GM12878 (cell line): ENCODE results near the gene CDK4. TPM values are rescaled to one million over a fixed set of nuclear protein-coding genes. Genes with fewer than 3 reads are reported as not detected.

ENCODE experiments used
- ATAC-seq: fragments of 200-7000 bp; cut with Tn5 transposase; 3 replicates; pipeline ENCODE4 v1.9.1; 2020; ENCODE audit warnings: mild to moderate bottlenecking, moderate library complexity
- BruUV-seq: library from RNA; stranded (reverse); fragments of 400-500 nt; replicated peaks from 2 replicates; lab custom pipeline; 2021; lab: Mats Ljungman, UMichigan
- CTCF ChIA-PET: fragments of 300-600 bp; sonication (Branson Sonifier 250); formaldehyde crosslinking; extraction: SDS; loops from one replicate; lab custom pipeline; 2021; ENCODE audit warnings: inconsistent platforms; lab: Yijun Ruan, JAX
- POLR2A ChIA-PET: fragments of 350-600 bp; formaldehyde crosslinking; extraction: SDS; loops from one replicate; lab custom pipeline; 2021; ENCODE audit warnings: inconsistent platforms; lab: Charles Lee
- RAD21 ChIA-PET: fragments of 300-600 bp; sonication (Branson Sonifier 250); formaldehyde crosslinking; loops from one replicate; lab custom pipeline; 2023; ENCODE audit warnings: antibody characterized with exemption; ENCODE audit not compliant: unreplicated experiment; lab: Charles Lee
- SMC1A ChIA-PET: fragments of 300-600 bp; sonication (Branson Sonifier 250); formaldehyde crosslinking; loops from one replicate; lab custom pipeline; 2023; ENCODE audit not compliant: unreplicated experiment, uncharacterized antibody; lab: Charles Lee
- DNase-seq: peaks from one replicate; pipeline ENCODE4 v3.0.0-alpha.2; 2011; ENCODE audit warnings: low read depth, low spot score
- FAIRE-seq: peaks from 3 replicates; lab custom pipeline; 2011; peaks lifted over from hg19 to GRCh38; lab: Jason Lieb, UNC
- H2AFZ ChIP-seq: 2 replicates; pipeline ENCODE4 v1.6.0; 2011; ENCODE audit warnings: low read depth, low read length, control low read depth; ENCODE audit not compliant: control insufficient read depth
- H3K27ac ChIP-seq: 2 replicates; pipeline ENCODE4 v1.5.1; 2011; ENCODE audit warnings: control low read depth; ENCODE audit not compliant: control insufficient read depth, insufficient read depth
- H3K27me3 ChIP-seq, 2 experiments: replicated peaks in 1 of 2; 2 replicates each; pipeline versions ENCODE4 v1.6.0 to v1.6.1; 2011; ENCODE audit warnings: low read length in 1 of 2; ENCODE audit not compliant: control insufficient read depth in 2 of 2, insufficient read depth in 2 of 2
- H3K36me3 ChIP-seq, 2 experiments: 2 replicates each; pipeline ENCODE4 v1.5.1; 2011; ENCODE audit warnings: low read length in 1 of 2; ENCODE audit not compliant: control insufficient read depth in 2 of 2, insufficient read depth in 2 of 2
- H3K4me1 ChIP-seq: 2 replicates; pipeline ENCODE4 v1.6.1; 2011; ENCODE audit warnings: mild to moderate bottlenecking, low read length, moderate library complexity, mixed read lengths; ENCODE audit not compliant: control insufficient read depth, insufficient read depth
- H3K4me2 ChIP-seq: 2 replicates; pipeline ENCODE4 v1.6.0; 2011; ENCODE audit warnings: control low read depth; ENCODE audit not compliant: control insufficient read depth, insufficient read depth
- H3K4me3 ChIP-seq: fragments of 200-600 bp; sonication (generic); 2 replicates; pipeline ENCODE4 v1.5.1; 2016
- H3K79me2 ChIP-seq: 2 replicates; pipeline ENCODE4 v1.6.0; 2011; ENCODE audit warnings: low read length; ENCODE audit not compliant: control insufficient read depth, insufficient read depth
- H3K9ac ChIP-seq: 2 replicates; pipeline ENCODE4 v1.8.0; 2011; ENCODE audit warnings: low read length, control low read depth, mixed read lengths; ENCODE audit not compliant: control insufficient read depth, insufficient read depth
- H3K9me3 ChIP-seq: replicated peaks from 3 replicates; pipeline ENCODE4 v1.5.1; 2011; ENCODE audit warnings: mild to moderate bottlenecking, low read length; ENCODE audit not compliant: control insufficient read depth, insufficient read depth
- H4K20me1 ChIP-seq: 2 replicates; pipeline ENCODE4 v1.6.0; 2011; ENCODE audit not compliant: control insufficient read depth, insufficient read depth
- CHD1 ChIP-seq: IDR thresholded peaks from 2 replicates; pipeline ENCODE4 v1.6.1; 2012; ENCODE audit warnings: low read depth, low read length, improper control_type of control experiment
- DPF2 ChIP-seq: fragments of 450-650 bp; IDR thresholded peaks from 2 replicates; pipeline ENCODE4 v1.6.1; 2017; ENCODE audit warnings: mild to moderate bottlenecking
- E2F8 ChIP-seq: fragments of 450-650 bp; IDR thresholded peaks from 2 replicates; pipeline ENCODE4 v1.6.1; 2018; ENCODE audit warnings: mild to moderate bottlenecking, low read depth, moderate library complexity; ENCODE audit not compliant: partially characterized antibody
- EED ChIP-seq: sonication (generic); IDR thresholded peaks from 2 replicates; pipeline ENCODE4 v1.6.1; 2016; ENCODE audit warnings: antibody characterized with exemption, low read depth
- RAD21 ChIP-seq: IDR thresholded peaks from 2 replicates; pipeline ENCODE4 v1.6.1; 2011; ENCODE audit warnings: mild to moderate bottlenecking, low read depth, low read length, moderate library complexity; ENCODE audit not compliant: insufficient read depth
- ZBTB40 ChIP-seq: fragments of 450-650 bp; IDR thresholded peaks from 2 replicates; pipeline ENCODE4 v1.6.1; 2016; ENCODE audit warnings: mild to moderate bottlenecking, moderate library complexity, borderline replicate concordance
- ZNF384 ChIP-seq: IDR thresholded peaks from 2 replicates; pipeline ENCODE4 v1.6.1; 2012; ENCODE audit warnings: low read depth, mild to moderate bottlenecking, low read length, improper control_type of control experiment, borderline replicate concordance
- ZZZ3 ChIP-seq: IDR thresholded peaks from 2 replicates; pipeline ENCODE4 v1.6.1; 2011; ENCODE audit warnings: low read depth; ENCODE audit not compliant: control insufficient read depth, insufficient read length
- WGBS: methylation state at CpG from one replicate; pipeline ENCODE4 v1.1.6; 2016; ENCODE audit warnings: low lambda C conversion rate; ENCODE audit not compliant: insufficient replicate concordance, insufficient coverage; ENCODE audit errors: missing lambda C conversion rate; 5-methylcytosine and 5-hydroxymethylcytosine counted together
- in situ Hi-C: fragments of 300-500 bp; cut with MboI; formaldehyde crosslinking; loops from 9 replicates; pipeline ENCODE4 v1.14.3; 2018; ENCODE audit warnings: mixed read lengths
- intact Hi-C: fragments of 100-400 bp; cut with micrococcal nuclease; formaldehyde crosslinking; loops from one replicate; pipeline ENCODE4 v1.14.2; 2022; ENCODE audit not compliant: unreplicated experiment
- polyA plus RNA-seq, 11 experiments: library from polyadenylated mRNA; depleted of rRNA in 4 of 11; unstranded in 6 of 11; stranded (reverse) in 5 of 11; fragments of >200 nt; fragmentation: Nextera tagmentation in 4 of 11; fragmentation: Illumina TruSeq in 1 of 11; extraction: Ambion mirVana in 4 of 11; extraction: Trizol in 1 of 11; gene quantifications; 1 replicate in 1 of 11; 2 replicates in 10 of 11; pipeline versions ENCODE4 v1.2.1 to v1.2.3, GENCODE V29; 2011 to 2016; ENCODE audit warnings: inconsistent platforms in 2 of 11, missing spikeins in 2 of 11, low read depth in 1 of 11
- total RNA-seq, 4 experiments: library from RNA; depleted of rRNA in 3 of 4; stranded (reverse); fragments of >200 nt in 3 of 4; fragmentation: Illumina TruSeq in 1 of 4; extraction: Trizol in 1 of 4; gene quantifications; 2 replicates each; pipeline versions ENCODE4 v1.2.1 to v1.2.3, GENCODE V29; 2013 to 2021

CDK4 gene
- total and polyA plus RNA-seq, 10 of the 15 experiments (the other 5 are each of a cell fraction or from before 2014, with no cell fraction given), result 26.1 to 385 (median 221) TPM

GRCh38 chr12:57716305-57716704 lies 35.8 kb downstream of the CDK4 start:
- Histone ChIP-seq H4K20me1 (no peaks in the 10 kb centered on the region), H3K4me3 (no peak overlapping the region), H3K4me1 (no peaks in the 10 kb centered on the region), H3K9me3 (no peaks in the 10 kb centered on the region), H3K79me2 (no peaks in the 10 kb centered on the region), H2AFZ (no peak overlapping the region), H3K9ac (no peak overlapping the region), H3K4me2 (no peak overlapping the region), H3K27ac (no peak overlapping the region), H3K36me3 (peaks cover 11 to 23% of the 10 kb centered on the region in 2 experiments), H3K27me3 (no peaks in the 10 kb centered on the region)
- TF ChIP-seq ZBTB40 (no peak), RAD21 (no peak), DPF2 (no peak), EED (no peak), ZNF384 (no peak), CHD1 (no peak), E2F8 (no peak), ZZZ3 (no peak)
- intact Hi-C loops (no loop called here), in situ Hi-C loops (no loop called here)
- FAIRE-seq, result no peak
- WGBS, result 100% methylated on average over 4 of the region's 4 CpGs
- DNase-seq, result no peak
- no TSS peak for BruUV-seq
- ChIA-PET POLR2A (interaction anchor here (0.5 kb wide), 1 partner anchor 293 kb away, joined by 5 read pairs; no protein-coding TSS in a partner anchor), RAD21 (no interaction called here), CTCF (interaction anchor here (0.7 kb wide), 1 partner anchor 38 kb away, joined by 3 read pairs; no protein-coding TSS in a partner anchor), SMC1A (no interaction called here)
- no peak for ATAC-seq
